ENCODE results near the gene PI4KA. TPM values are rescaled to one million over a fixed set of nuclear protein-coding genes. Genes with fewer than 3 reads are reported as not detected.

PI4KA gene
- total and polyA plus RNA-seq, 2 experiments from 2014 or later: 17.1 to 38.1 TPM

- TF ChIP-seq ZNF462 (CRISPR knock-in tag; IDR thresholded peaks at IDR 0.05) (no peak), REST (IDR thresholded peaks at IDR 0.05; ENCODE audit: unreplicated experiment) (no peak), JUNB (IDR thresholded peaks at IDR 0.05; ENCODE audit: unreplicated experiment) (no peak), STAT1 (IDR thresholded peaks at IDR 0.05; ENCODE audit: unreplicated experiment) (no peak), CREB1 (CRISPR knock-in tag; IDR thresholded peaks at IDR 0.05; ENCODE audit: low read depth) (no peak), CTCF (conservative IDR thresholded peaks at IDR 0.05; ENCODE audit: low read depth in 2 of 2) (no peak)
These were observed 69.8 kb downstream of the PI4KA start (continued) for GRCh38 chr22:20788627-20789344.
